VCaP (cell line): ENCODE data around the gene TSPAN4.

Source experiments
- H3K27ac ChIP-seq: fragments of 450-650 bp; 2 replicates; pipeline ENCODE4 v1.5.1; 2017
- CTCF ChIP-seq: fragments of 450-650 bp; conservative IDR thresholded peaks from 2 replicates; pipeline ENCODE4 v1.5.1; 2017; ENCODE audit warnings: mild to moderate bottlenecking, moderate library complexity

TSPAN4 gene

GRCh38 chr11:796565-797295 lies 45.9 kb upstream of the TSPAN4 start:
- peak overlapping the region; percentile 89 for H3K27ac ChIP-seq
- TF ChIP-seq CTCF: no peak

- no peak for TF ChIP-seq CTCF
Observed at GRCh38 chr11:797296-798092, 45.2 kb upstream of the TSPAN4 start.

GRCh38 chr11:798093-798713 lies 44.4 kb upstream of the TSPAN4 start, which contains the start of gene SLC25A22:
Gene SLC25A22, minus strand, starts transcription at chr11:798281. Its CDS starts 3,275 bp downstream, at chr11:795006.
- peak; percentile 94 for TF ChIP-seq CTCF
- peak within 1 kb of the TSS; percentile 89 for H3K27ac ChIP-seq

More at GRCh38 chr11:797296-798092, 45.2 kb upstream of the TSPAN4 start:
- peak overlapping the region; percentile 89 for H3K27ac ChIP-seq

- peak overlapping the region; percentile 89 for H3K27ac ChIP-seq
- TF ChIP-seq CTCF: no peak
Observed at GRCh38 chr11:799641-800316, 42.9 kb upstream of the TSPAN4 start.

- no peak overlapping the region for H3K27ac ChIP-seq
- no peak for TF ChIP-seq CTCF
Observed at GRCh38 chr11:800473-800872, 42.2 kb upstream of the TSPAN4 start.

GRCh38 chr11:801097-801780 lies 41.4 kb upstream of the TSPAN4 start:
- H3K27ac ChIP-seq: no peak overlapping the region
- no peak for TF ChIP-seq CTCF
